ENCODE measurements around the gene PDCD1. TPM values are rescaled to one million over a fixed set of nuclear protein-coding genes. Genes with fewer than 3 reads are reported as not detected.
A peak's percentile ranks its signal among the peaks of the same experiment; 100 is the strongest.

Gene PDCD1
- total and polyA plus RNA-seq, 7 experiments from 2014 or later, result 0.24 to 9.4 (median 0.85) TPM; not detected in 2

DNA sequence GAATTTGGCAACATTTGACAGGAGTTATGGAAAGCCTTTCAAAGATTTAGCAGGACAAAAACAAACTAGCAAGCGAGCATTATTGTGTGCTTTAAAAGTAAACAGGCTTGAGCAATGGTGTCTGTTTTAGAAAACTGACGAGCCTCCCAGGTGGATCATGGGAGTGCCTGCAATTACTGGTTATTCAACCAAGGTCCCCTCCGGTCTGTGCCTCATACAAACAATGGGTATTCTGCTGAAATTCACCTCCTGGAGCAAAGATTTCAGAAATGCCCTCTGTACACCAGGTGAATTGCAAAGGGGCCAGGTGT is 33.2 kb upstream of the PDCD1 start:
- intact Hi-C loops (cut with micrococcal nuclease), result no loop called here
- no peak overlapping the region for H3K4me3 Mint-ChIP-seq

DNA sequence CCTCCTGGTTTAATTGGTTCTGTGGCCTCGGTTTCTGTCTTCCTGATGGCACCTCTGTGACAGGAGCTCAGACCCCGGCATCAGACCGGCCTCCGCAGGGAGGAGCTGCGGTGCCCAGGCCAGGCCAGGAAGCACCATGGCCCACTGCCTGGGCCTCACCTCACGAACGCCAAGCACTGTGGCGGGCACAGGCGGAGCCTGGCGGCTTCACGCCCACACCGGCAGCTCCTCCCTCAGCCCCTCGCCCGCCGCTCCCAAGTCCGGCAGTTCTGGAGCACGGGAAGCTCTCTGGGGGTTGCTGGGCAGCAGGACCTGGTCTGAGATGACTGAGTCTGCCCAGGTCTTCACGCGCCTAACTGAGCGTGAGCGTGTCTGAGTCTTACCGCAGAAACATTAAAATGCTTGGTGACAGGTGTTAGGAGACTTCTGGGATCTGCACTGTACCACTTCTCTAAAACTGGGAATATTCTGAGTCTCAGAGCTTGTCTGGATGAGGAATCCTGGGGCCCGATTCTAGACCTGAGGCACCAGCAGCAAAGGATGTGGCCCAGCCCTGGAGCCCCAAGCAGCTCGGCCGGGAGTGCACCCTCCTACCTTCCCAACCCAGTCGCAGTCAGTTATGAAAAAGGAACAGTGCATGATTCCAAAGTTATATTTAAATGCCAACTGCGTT is 32.8 kb upstream of the PDCD1 start:
- DNase-seq (no peak), ATAC-seq (no peak)
- POLR2A ChIA-PET, result no interaction called here
- H3K36me3 ChIP-seq (ENCODE audit: control insufficient read depth in 2 of 3, insufficient read depth in 3 of 3, low read length in 3 of 3), result peaks cover 0 to 20% (median 0%) of the 10 kb centered on the region in 3 experiments
- CTCF ChIA-PET, result no interaction called here
- H3K27ac Mint-ChIP-seq, result no peak overlapping the region
- H3K27ac ChIP-seq (ENCODE audit: low read depth, low read length), result no peak overlapping the region
- intact Hi-C loops (cut with micrococcal nuclease), result no loop called here
- peaks cover 4 to 5% of the 10 kb centered on the region in 2 donors for H3K4me1 ChIP-seq (ENCODE audit: control insufficient read depth in 2 of 2, insufficient read depth in 2 of 2, low read length in 2 of 2)
- H3K36me3 Mint-ChIP-seq, result peaks cover 0 to 25% (median 14%) of the 10 kb centered on the region in 5 donors
- peaks cover 0 to 2% (median 0%) of the 10 kb centered on the region in 11 donors for H3K9me3 Mint-ChIP-seq
- H3K27me3 Mint-ChIP-seq, result no peaks in the 10 kb centered on the region
- no peaks in the 10 kb centered on the region for H3K27me3 ChIP-seq (ENCODE audit: control insufficient read depth in 2 of 2, insufficient read depth in 2 of 2, low read length in 2 of 2)
- no peak overlapping the region for H3K4me3 Mint-ChIP-seq
- H3K4me1 Mint-ChIP-seq, result peaks cover 6 to 47% (median 29%) of the 10 kb centered on the region in 7 donors
- H3K9me3 ChIP-seq (ENCODE audit: control insufficient read depth in 2 of 3, low read length in 3 of 3), result peaks cover 0 to 3% (median 0%) of the 10 kb centered on the region in 3 experiments
- H3K4me3 ChIP-seq (ENCODE audit: low read length), result no peak overlapping the region

More for the DNA sequence above, 33.2 kb upstream of the PDCD1 start:
- H3K36me3 ChIP-seq (ENCODE audit: control insufficient read depth in 2 of 3, insufficient read depth in 3 of 3, low read length in 3 of 3), result peaks cover 0 to 17% (median 0%) of the 10 kb centered on the region in 3 experiments
- H3K9me3 ChIP-seq (ENCODE audit: control insufficient read depth in 2 of 3, low read length in 3 of 3), result peaks cover 0 to 3% (median 0%) of the 10 kb centered on the region in 3 experiments
- Mint-ChIP-seq H3K27me3 (no peaks in the 10 kb centered on the region), H3K9me3 (peaks cover 0 to 2% (median 0%) of the 10 kb centered on the region in 11 donors), H3K36me3 (peaks cover 0 to 20% (median 13%) of the 10 kb centered on the region in 5 donors), H3K4me1 (peaks cover 6 to 42% (median 24%) of the 10 kb centered on the region in 7 donors), H3K27ac (no peak overlapping the region)
- ChIA-PET POLR2A (no interaction called here), CTCF (no interaction called here)
- DNase-seq (no peak), ATAC-seq (no peak)
- no peaks in the 10 kb centered on the region for H3K27me3 ChIP-seq (ENCODE audit: control insufficient read depth in 2 of 2, insufficient read depth in 2 of 2, low read length in 2 of 2)
- no peak overlapping the region for H3K27ac ChIP-seq (ENCODE audit: low read depth, low read length)
- H3K4me1 ChIP-seq (ENCODE audit: control insufficient read depth in 2 of 2, insufficient read depth in 2 of 2, low read length in 2 of 2), result peaks cover 4 to 5% of the 10 kb centered on the region in 2 donors
- H3K4me3 ChIP-seq (ENCODE audit: low read length), result no peak overlapping the region

DNA sequence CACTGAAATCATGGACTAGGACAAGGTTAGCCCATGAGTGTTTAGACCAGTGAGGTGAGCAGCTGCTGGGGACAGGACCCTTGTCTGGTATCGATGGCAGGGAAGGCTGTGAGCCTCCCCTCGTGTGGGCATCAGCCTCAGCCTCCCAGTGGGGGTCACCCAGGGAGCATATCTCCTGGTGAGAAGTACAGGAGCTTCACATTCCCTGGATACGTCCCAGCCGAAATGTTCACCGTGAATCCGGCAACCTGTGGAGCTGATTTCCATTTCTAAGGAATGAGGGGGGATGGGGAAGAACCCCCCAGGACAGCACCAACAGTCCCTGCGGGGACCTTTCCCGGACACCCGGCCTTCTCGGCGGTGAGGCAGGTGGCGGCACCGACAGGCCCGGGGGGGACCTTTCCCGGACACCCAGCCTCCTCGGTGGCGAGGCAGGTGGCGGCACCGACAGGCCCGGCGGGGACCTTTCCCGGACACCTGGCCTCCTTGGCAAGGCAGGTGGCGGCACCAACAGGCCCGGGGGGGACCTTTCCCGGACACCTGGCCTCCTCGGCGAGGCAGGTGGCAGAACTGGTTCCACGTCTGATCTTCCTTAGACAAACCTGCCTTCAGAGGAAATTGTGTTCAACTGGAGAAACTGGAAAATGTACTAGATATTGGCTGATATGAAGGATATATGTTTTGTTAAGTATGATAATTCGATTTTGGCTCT is 32.0 kb upstream of the PDCD1 start:
- CTCF ChIA-PET, result no interaction called here
- no peaks in the 10 kb centered on the region for H3K27me3 ChIP-seq (ENCODE audit: control insufficient read depth in 2 of 2, insufficient read depth in 2 of 2, low read length in 2 of 2)
- H3K36me3 ChIP-seq (ENCODE audit: control insufficient read depth in 2 of 3, insufficient read depth in 3 of 3, low read length in 3 of 3), result peaks cover 0 to 27% (median 0%) of the 10 kb centered on the region in 3 experiments
- H3K4me3 ChIP-seq (ENCODE audit: low read length), result no peak overlapping the region
- no peak for ATAC-seq
- Mint-ChIP-seq H3K36me3 (peaks cover 0 to 29% (median 15%) of the 10 kb centered on the region in 5 donors), H3K4me3 (no peak overlapping the region), H3K27ac (peak overlapping the region in 2 of 9 donors; percentile 20 to 51), H3K9me3 (no peaks in the 10 kb centered on the region), H3K27me3 (no peaks in the 10 kb centered on the region), H3K4me1 (peaks cover 12 to 49% (median 33%) of the 10 kb centered on the region in 7 donors)
- H3K4me1 ChIP-seq (ENCODE audit: control insufficient read depth in 2 of 2, insufficient read depth in 2 of 2, low read length in 2 of 2), result peaks cover 4 to 5% of the 10 kb centered on the region in 2 donors
- peaks cover 0 to 3% (median 0%) of the 10 kb centered on the region in 3 experiments for H3K9me3 ChIP-seq (ENCODE audit: control insufficient read depth in 2 of 3, low read length in 3 of 3)
- no peak for DNase-seq
- no peak overlapping the region for H3K27ac ChIP-seq (ENCODE audit: low read depth, low read length)
- POLR2A ChIA-PET, result no interaction called here
- intact Hi-C loops (cut with micrococcal nuclease), result no loop called here

DNA sequence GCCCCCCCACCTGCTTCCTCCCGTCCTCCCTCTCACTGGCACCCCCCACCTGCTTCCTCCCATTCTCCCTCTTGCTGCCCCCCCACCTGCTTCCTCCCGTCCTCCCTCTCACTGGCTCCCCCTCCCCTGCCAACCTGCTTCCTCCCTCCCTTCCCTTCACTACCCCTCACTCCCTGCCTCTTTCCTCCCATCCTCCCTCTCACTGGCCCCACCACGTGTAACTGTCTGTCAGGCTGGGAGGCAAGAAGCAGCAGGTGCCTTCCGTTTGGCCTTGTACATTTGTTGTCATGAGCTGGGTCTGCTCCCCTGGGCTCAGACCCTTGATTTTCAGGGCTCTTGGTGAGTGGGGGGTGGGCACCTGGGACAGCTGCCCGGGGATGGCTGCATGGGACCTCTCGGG is 29.9 kb upstream of the PDCD1 start:
- DNase-seq, result no peak
- H3K4me3 ChIP-seq (ENCODE audit: low read length), result no peak overlapping the region
- no peak for ATAC-seq
- peaks cover 0 to 42% (median 0%) of the 10 kb centered on the region in 3 experiments for H3K36me3 ChIP-seq (ENCODE audit: control insufficient read depth in 2 of 3, insufficient read depth in 3 of 3, low read length in 3 of 3)
- Mint-ChIP-seq H3K36me3 (peaks cover 0 to 38% (median 19%) of the 10 kb centered on the region in 5 donors), H3K4me3 (peak overlapping the region in 3 of 10 donors; percentile 14 to 68 (median 32)), H3K9me3 (no peaks in the 10 kb centered on the region), H3K27ac (peak overlapping the region in 8 of 9 donors; percentile 51 to 85 (median 70)), H3K27me3 (no peaks in the 10 kb centered on the region), H3K4me1 (peaks cover 12 to 53% (median 44%) of the 10 kb centered on the region in 7 donors)
- no peaks in the 10 kb centered on the region for H3K27me3 ChIP-seq (ENCODE audit: control insufficient read depth in 2 of 2, insufficient read depth in 2 of 2, low read length in 2 of 2)
- CTCF ChIA-PET, result no interaction called here
- intact Hi-C loops (cut with micrococcal nuclease), result loop anchor here (10.0 kb wide), 2 partner anchors 784 to 1324 kb away; partner anchors contain the start of genes DUSP28 (in 1 of the 2), MTERF4 (in 1 of the 2) and RNPEPL1 (in 1 of the 2)
- POLR2A ChIA-PET, result no interaction called here
- peaks cover 4 to 5% of the 10 kb centered on the region in 2 donors for H3K4me1 ChIP-seq (ENCODE audit: control insufficient read depth in 2 of 2, insufficient read depth in 2 of 2, low read length in 2 of 2)
- H3K9me3 ChIP-seq (ENCODE audit: control insufficient read depth in 2 of 3, low read length in 3 of 3), result peaks cover 0 to 3% (median 0%) of the 10 kb centered on the region in 3 experiments
- peak overlapping the region; percentile 61 for H3K27ac ChIP-seq (ENCODE audit: low read depth, low read length)

DNA sequence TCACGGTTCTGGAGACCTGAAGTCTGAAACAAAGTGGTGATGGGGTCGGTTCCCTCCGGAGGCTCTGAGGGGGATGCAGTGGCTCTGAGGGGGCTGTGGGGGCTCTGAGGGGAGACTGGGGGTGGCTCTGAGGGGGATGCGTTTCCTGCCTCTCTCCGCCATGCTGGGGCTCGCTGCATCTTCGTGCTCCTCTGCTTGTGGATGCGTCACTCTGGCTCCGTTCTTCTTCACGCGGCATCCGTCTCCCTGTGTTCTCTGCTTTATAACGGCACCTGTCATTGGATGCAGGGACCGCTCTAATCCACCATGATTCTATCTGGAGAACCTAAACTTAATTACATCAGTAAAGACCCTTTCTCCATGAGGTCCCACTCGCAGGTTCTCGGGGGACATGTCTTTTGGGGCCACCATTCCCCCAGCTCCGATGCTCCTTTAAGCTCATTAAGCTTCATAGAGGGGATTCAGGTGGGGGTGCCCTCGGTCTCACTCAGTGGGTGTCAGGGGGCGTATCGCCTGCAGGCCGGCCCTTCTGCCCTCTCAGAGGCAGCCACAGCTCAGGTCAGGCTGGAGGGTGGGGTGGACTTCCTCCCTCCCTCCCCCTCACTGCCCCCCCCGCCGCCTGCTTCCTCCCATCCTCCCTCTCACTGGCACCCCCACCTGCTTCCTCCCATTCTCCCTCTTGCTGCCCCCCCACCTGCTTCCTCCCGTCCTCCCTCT is 29.3 kb upstream of the PDCD1 start:
- Histone ChIP-seq H3K36me3 (ENCODE audit: control insufficient read depth in 2 of 3, insufficient read depth in 3 of 3, low read length in 3 of 3) (peaks cover 0 to 42% (median 0%) of the 10 kb centered on the region in 3 experiments), H3K27me3 (ENCODE audit: control insufficient read depth in 2 of 2, insufficient read depth in 2 of 2, low read length in 2 of 2) (no peaks in the 10 kb centered on the region), H3K4me1 (ENCODE audit: control insufficient read depth in 2 of 2, insufficient read depth in 2 of 2, low read length in 2 of 2) (peaks cover 8% of the 10 kb centered on the region in 2 donors), H3K27ac (ENCODE audit: low read depth, low read length) (no peak overlapping the region), H3K4me3 (ENCODE audit: low read length) (no peak overlapping the region), H3K9me3 (ENCODE audit: control insufficient read depth in 2 of 3, low read length in 3 of 3) (peaks cover 0 to 3% (median 0%) of the 10 kb centered on the region in 3 experiments)
- DNase-seq (no peak), ATAC-seq (no peak)
- H3K27me3 Mint-ChIP-seq, result no peaks in the 10 kb centered on the region
- peak overlapping the region in 4 of 10 donors; percentile 7 to 74 (median 54) for H3K4me3 Mint-ChIP-seq
- H3K9me3 Mint-ChIP-seq, result no peaks in the 10 kb centered on the region
- peaks cover 0 to 38% (median 21%) of the 10 kb centered on the region in 5 donors for H3K36me3 Mint-ChIP-seq
- peaks cover 16 to 56% (median 47%) of the 10 kb centered on the region in 7 donors for H3K4me1 Mint-ChIP-seq
- CTCF ChIA-PET, result no interaction called here
- intact Hi-C loops (cut with micrococcal nuclease), result loop anchor here (10.0 kb wide), 2 partner anchors 783 to 1323 kb away; partner anchors contain the start of genes DUSP28 (in 1 of the 2), MTERF4 (in 1 of the 2) and RNPEPL1 (in 1 of the 2)
- POLR2A ChIA-PET, result no interaction called here
- peak overlapping the region in 7 of 9 donors; percentile 25 to 92 (median 79) for H3K27ac Mint-ChIP-seq

DNA sequence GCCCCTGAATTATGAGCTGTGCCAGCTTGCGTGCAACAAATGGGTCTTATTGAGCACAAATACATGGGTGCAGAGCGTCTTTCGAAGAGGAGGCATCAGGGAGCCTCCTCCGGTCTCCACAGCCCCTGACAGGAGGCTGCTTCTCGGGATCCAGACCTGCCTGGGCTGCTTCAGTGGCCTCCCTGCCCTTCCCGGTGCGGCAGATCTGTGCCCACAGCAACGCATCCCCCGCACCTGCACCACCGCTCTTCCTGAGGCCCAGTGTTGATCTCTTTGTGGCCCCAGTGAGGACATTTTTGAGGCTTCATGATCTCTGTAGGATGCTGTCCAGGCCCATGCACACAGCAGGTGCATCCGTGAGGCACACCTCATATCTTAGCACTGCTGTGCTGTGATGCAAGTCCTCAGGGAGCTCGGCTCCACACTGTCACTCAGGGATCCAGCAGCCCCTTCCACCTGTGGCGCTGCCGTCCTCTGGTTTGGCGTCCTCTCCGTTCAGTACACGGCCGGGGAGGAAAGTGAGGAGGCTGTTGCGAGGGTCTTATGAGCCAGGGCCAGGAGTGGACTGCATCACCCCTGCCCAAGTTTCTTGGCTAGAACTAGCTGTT is 28.2 kb upstream of the PDCD1 start:
- Histone ChIP-seq H3K36me3 (ENCODE audit: control insufficient read depth in 2 of 3, insufficient read depth in 3 of 3, low read length in 3 of 3) (peaks cover 0 to 42% (median 0%) of the 10 kb centered on the region in 3 experiments), H3K27me3 (ENCODE audit: control insufficient read depth in 2 of 2, insufficient read depth in 2 of 2, low read length in 2 of 2) (no peaks in the 10 kb centered on the region), H3K4me1 (ENCODE audit: control insufficient read depth in 2 of 2, insufficient read depth in 2 of 2, low read length in 2 of 2) (peaks cover 17 to 18% of the 10 kb centered on the region in 2 donors), H3K9me3 (ENCODE audit: control insufficient read depth in 2 of 3, low read length in 3 of 3) (peaks cover 0 to 3% (median 0%) of the 10 kb centered on the region in 3 experiments), H3K27ac (ENCODE audit: low read depth, low read length) (no peak overlapping the region), H3K4me3 (ENCODE audit: low read length) (no peak overlapping the region)
- H3K27ac Mint-ChIP-seq, result peak overlapping the region in 5 of 9 donors; percentile 65 to 81 (median 69)
- intact Hi-C loops (cut with micrococcal nuclease), result loop anchor here (10.0 kb wide), 2 partner anchors 782 to 1322 kb away; partner anchors contain the start of genes DUSP28 (in 1 of the 2), MTERF4 (in 1 of the 2) and RNPEPL1 (in 1 of the 2)
- peaks cover 0 to 38% (median 22%) of the 10 kb centered on the region in 5 donors for H3K36me3 Mint-ChIP-seq
- no peak for DNase-seq
- peaks cover 26 to 65% (median 56%) of the 10 kb centered on the region in 7 donors for H3K4me1 Mint-ChIP-seq
- peaks cover 0 to 4% (median 0%) of the 10 kb centered on the region in 11 donors for H3K9me3 Mint-ChIP-seq
- no peaks in the 10 kb centered on the region for H3K27me3 Mint-ChIP-seq
- ChIA-PET CTCF (no interaction called here), POLR2A (no interaction called here)
- ATAC-seq, result no peak
- H3K4me3 Mint-ChIP-seq, result peak overlapping the region in 1 of 10 donors; percentile 34

All from naive thymus-derived CD4-positive, alpha-beta T cell (primary cell).